GM20000 (cell line): ENCODE measurements around the gene RALGPS1.

Source experiments
- DNase-seq: peaks from one replicate; pipeline ENCODE4 v3.0.0; 2012; ENCODE audit warnings: low spot score
- TF ChIP-seq, protein P1 (sequence below): IDR thresholded peaks from 2 replicates; pipeline ENCODE4 v1.5.1; 2012; ENCODE audit warnings: mild to moderate bottlenecking, control low read depth; ENCODE audit errors: extremely low read depth, missing control alignments

RALGPS1 gene

GRCh38 chr9:126902210-126902609, 12.4 kb upstream of the RALGPS1 start:
- DNase-seq, result no peak
- TF ChIP-seq, protein P1, sequence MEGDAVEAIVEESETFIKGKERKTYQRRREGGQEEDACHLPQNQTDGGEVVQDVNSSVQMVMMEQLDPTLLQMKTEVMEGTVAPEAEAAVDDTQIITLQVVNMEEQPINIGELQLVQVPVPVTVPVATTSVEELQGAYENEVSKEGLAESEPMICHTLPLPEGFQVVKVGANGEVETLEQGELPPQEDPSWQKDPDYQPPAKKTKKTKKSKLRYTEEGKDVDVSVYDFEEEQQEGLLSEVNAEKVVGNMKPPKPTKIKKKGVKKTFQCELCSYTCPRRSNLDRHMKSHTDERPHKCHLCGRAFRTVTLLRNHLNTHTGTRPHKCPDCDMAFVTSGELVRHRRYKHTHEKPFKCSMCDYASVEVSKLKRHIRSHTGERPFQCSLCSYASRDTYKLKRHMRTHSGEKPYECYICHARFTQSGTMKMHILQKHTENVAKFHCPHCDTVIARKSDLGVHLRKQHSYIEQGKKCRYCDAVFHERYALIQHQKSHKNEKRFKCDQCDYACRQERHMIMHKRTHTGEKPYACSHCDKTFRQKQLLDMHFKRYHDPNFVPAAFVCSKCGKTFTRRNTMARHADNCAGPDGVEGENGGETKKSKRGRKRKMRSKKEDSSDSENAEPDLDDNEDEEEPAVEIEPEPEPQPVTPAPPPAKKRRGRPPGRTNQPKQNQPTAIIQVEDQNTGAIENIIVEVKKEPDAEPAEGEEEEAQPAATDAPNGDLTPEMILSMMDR, result no peak

DNA sequence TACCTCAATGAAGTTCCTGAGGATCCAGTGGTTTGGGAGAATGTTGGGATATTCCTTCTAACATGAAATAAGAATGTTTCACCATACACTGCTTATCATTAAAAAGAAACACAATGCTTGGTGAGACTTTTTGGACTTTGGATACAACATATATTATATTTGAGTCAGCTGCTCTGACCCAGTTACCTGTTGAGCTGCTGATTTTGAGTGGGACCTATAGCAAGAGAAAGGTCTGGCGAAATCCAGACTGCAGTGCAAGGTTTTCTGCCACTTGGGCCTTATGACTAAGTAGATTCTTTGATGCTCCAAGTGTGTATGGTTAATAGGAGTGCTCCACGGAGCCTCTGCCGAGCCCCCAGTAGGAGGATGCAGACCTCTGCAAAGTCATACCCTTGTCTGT, 10.0 kb upstream of the RALGPS1 start:
- TF ChIP-seq, protein P1, result no peak

GRCh38 chr9:126906091-126906490, 8.5 kb upstream of the RALGPS1 start:
- DNase-seq, result no peak
- TF ChIP-seq, protein P1, result no peak

More for the DNA sequence above, 10.0 kb upstream of the RALGPS1 start:
- no peak for DNase-seq

DNA sequence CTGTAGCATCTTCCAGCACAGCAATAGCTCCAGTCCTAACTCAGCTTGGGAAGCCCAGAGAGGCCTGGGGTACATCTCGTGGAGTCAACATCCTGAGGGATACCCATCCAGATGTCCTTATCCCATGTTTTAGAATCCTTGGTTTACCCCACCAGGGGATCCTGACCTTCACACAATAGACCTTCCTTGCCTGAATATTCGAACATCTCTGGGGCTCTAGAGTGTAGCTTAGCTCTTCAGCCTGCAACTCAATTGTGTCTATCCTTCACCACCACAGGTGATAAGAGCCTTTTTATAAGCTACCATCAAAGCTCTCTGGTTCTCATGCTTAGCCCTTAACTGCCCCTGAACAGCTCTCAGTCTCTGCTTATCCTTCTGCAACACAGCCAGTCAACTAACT, 7.5 kb upstream of the RALGPS1 start:
- no peak for DNase-seq

DNA sequence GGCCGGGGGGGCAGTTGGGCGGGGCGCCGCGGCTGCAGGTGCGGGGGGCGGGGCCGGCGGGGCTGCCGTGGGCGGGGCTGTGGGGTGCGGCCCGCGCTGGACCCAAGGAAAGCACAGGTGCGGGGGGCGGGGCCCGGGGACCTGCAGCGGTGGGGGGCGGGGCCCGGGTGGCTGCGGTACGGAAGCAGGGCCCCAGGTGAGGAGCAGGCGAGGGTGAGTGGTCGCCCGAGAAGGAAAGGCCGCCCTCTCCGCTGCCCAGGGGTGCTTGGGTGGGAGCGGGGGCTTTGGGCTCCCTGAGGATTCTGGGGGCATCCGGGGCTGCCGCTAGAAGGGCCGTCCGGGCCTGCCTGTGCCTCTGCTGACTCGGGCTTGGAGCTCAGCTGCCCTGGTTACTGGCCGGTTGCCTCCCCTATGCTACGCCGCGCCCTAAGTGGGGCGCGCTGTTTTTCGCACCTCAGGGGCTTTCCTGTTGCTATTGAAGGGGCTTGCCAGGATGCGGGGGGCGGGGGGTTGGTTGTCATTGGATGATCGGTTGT, 767 bp downstream of the RALGPS1 start:
- TF ChIP-seq, protein P1, result no peak
- DNase-seq, result peak; percentile 23

More for the DNA sequence above, 7.5 kb upstream of the RALGPS1 start:
- TF ChIP-seq, protein P1, result no peak

- TF ChIP-seq, protein P1, result no peak
- no peak for DNase-seq
Observed at GRCh38 chr9:126915846-126916543, 1.4 kb downstream of the RALGPS1 start.

GRCh38 chr9:126916909-126917308, 2.3 kb downstream of the RALGPS1 start:
- TF ChIP-seq, protein P1, result no peak
- no peak for DNase-seq
